ENCODE measurements around the gene RTF2.

Gene RTF2

GRCh38 chr20:56468316-56469076 lies at the start of gene RTF2:
RTF2 (plus strand) TSS chr20:56468627; CDS start chr20:56468698, 71 bp downstream.
- peak; percentile 94 for DNase-seq (ENCODE audit: low read depth in 2 of 2, low spot score in 1 of 2)

GRCh38 chr20:56420028-56420427 lies 48.4 kb upstream of the RTF2 start:
- no peak for DNase-seq (ENCODE audit: low read depth in 2 of 2, low spot score in 1 of 2)

GRCh38 chr20:56420940-56421688 lies 47.3 kb upstream of the RTF2 start:
- no peak for DNase-seq (ENCODE audit: low read depth in 2 of 2, low spot score in 1 of 2)

- DNase-seq (ENCODE audit: low read depth in 2 of 2, low spot score in 1 of 2): no peak
These were observed 46.2 kb upstream of the RTF2 start for GRCh38 chr20:56422076-56422823.

- no peak for DNase-seq (ENCODE audit: low read depth in 2 of 2, low spot score in 1 of 2)
These were observed 45.6 kb upstream of the RTF2 start for GRCh38 chr20:56422824-56423189.

- DNase-seq (ENCODE audit: low read depth in 2 of 2, low spot score in 1 of 2): no peak
These were observed 45.2 kb upstream of the RTF2 start for GRCh38 chr20:56423211-56423610.

- no peak for DNase-seq (ENCODE audit: low read depth in 2 of 2, low spot score in 1 of 2)
These were observed 44.5 kb upstream of the RTF2 start for GRCh38 chr20:56423886-56424285.

- no peak for DNase-seq (ENCODE audit: low read depth in 2 of 2, low spot score in 1 of 2)
These were observed 43.5 kb upstream of the RTF2 start for GRCh38 chr20:56424931-56425330.

GRCh38 chr20:56426026-56426425 lies 42.4 kb upstream of the RTF2 start:
- DNase-seq (ENCODE audit: low read depth in 2 of 2, low spot score in 1 of 2): no peak

GRCh38 chr20:56426926-56427325 lies 41.5 kb upstream of the RTF2 start:
- DNase-seq (ENCODE audit: low read depth in 2 of 2, low spot score in 1 of 2): no peak

GRCh38 chr20:56427797-56428196 lies 40.6 kb upstream of the RTF2 start:
- DNase-seq (ENCODE audit: low read depth in 2 of 2, low spot score in 1 of 2): no peak

- DNase-seq (ENCODE audit: low read depth in 2 of 2, low spot score in 1 of 2): no peak
These were observed 40.0 kb upstream of the RTF2 start for GRCh38 chr20:56428410-56428809.

- DNase-seq (ENCODE audit: low read depth in 2 of 2, low spot score in 1 of 2): no peak
These were observed 39.5 kb upstream of the RTF2 start for GRCh38 chr20:56428881-56429280.

- DNase-seq (ENCODE audit: low read depth in 2 of 2, low spot score in 1 of 2): peak; percentile 32 to 55
These were observed 38.9 kb upstream of the RTF2 start for GRCh38 chr20:56429502-56429901.

- DNase-seq (ENCODE audit: low read depth in 2 of 2, low spot score in 1 of 2): no peak
These were observed 38.5 kb upstream of the RTF2 start for GRCh38 chr20:56429941-56430340.

GRCh38 chr20:56430461-56430860 lies 38.0 kb upstream of the RTF2 start:
- DNase-seq (ENCODE audit: low read depth in 2 of 2, low spot score in 1 of 2): no peak

- no peak for DNase-seq (ENCODE audit: low read depth in 2 of 2, low spot score in 1 of 2)
These were observed 37.5 kb upstream of the RTF2 start for GRCh38 chr20:56430957-56431356.

GRCh38 chr20:56431471-56431870 lies 37.0 kb upstream of the RTF2 start:
- DNase-seq (ENCODE audit: low read depth in 2 of 2, low spot score in 1 of 2): no peak

- DNase-seq (ENCODE audit: low read depth in 2 of 2, low spot score in 1 of 2): no peak
These were observed 35.1 kb upstream of the RTF2 start for GRCh38 chr20:56433221-56433879.

- DNase-seq (ENCODE audit: low read depth in 2 of 2, low spot score in 1 of 2): no peak
These were observed 34.6 kb upstream of the RTF2 start for GRCh38 chr20:56433880-56434255.

- DNase-seq (ENCODE audit: low read depth in 2 of 2, low spot score in 1 of 2): no peak
These were observed 31.0 kb upstream of the RTF2 start for GRCh38 chr20:56437196-56437960.
